GM12873 (cell line): ENCODE data around the gene TELO2.

Source experiments
- TF ChIP-seq, protein P1 (sequence below): IDR thresholded peaks from 2 replicates; pipeline ENCODE4 v1.5.1; 2012; ENCODE audit warnings: low read depth, mild to moderate bottlenecking, moderate library complexity, low read length, control low read depth; ENCODE audit not compliant: insufficient read depth; ENCODE audit errors: missing control alignments

TELO2 gene

DNA sequence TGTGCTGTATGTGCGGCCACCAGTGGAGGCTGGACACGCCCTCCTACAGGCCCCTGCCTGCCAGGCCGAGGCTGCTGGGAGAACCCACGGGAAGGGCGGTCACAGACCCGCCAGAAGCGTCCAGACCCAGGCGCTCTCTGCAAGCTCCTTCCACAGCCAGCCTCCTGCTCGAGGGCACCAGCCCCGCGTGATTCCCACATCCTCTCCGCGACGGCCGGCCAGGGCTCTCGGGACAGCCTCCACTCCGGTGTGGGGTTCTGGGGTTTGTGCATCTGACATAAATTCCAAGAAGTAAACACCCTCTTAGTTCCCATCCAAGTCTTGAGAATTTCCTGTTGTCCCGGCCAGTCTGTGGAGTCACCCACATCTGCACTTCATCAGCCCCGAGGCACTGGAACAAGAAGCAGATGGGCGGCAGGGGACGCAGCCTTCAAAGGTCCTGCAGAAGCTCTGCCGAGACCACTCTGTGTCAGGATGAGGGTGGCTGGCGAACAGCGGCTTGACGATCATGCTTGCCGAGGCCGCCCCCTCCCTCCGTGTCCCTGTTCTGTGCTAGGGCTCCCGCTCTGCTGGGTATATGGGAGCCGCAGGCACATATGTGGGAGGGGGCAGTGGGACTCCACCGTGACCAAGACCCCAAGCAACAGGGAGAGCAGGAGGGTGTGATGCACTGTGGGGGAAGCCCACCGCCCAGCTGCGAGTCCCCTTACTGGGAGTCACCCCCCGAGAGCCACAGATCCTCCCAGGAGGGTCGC, 37.9 kb downstream of the TELO2 start:
- TF ChIP-seq, protein P1, sequence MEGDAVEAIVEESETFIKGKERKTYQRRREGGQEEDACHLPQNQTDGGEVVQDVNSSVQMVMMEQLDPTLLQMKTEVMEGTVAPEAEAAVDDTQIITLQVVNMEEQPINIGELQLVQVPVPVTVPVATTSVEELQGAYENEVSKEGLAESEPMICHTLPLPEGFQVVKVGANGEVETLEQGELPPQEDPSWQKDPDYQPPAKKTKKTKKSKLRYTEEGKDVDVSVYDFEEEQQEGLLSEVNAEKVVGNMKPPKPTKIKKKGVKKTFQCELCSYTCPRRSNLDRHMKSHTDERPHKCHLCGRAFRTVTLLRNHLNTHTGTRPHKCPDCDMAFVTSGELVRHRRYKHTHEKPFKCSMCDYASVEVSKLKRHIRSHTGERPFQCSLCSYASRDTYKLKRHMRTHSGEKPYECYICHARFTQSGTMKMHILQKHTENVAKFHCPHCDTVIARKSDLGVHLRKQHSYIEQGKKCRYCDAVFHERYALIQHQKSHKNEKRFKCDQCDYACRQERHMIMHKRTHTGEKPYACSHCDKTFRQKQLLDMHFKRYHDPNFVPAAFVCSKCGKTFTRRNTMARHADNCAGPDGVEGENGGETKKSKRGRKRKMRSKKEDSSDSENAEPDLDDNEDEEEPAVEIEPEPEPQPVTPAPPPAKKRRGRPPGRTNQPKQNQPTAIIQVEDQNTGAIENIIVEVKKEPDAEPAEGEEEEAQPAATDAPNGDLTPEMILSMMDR: no peak

DNA sequence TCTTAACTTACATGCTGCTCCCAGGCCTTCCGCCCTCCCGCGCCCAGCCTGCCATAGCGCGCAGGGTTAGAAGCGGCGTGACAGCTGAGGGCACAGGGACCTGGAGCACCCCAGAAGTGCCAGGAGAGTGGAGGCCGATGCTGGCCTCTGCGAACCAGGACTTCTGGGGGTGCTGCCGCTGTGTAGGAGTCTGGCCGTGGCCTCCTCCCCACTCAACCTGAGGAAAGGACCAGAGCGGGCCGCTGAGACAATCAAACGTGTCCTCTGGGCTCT, 38.4 kb downstream of the TELO2 start:
- TF ChIP-seq, protein P1: no peak

DNA sequence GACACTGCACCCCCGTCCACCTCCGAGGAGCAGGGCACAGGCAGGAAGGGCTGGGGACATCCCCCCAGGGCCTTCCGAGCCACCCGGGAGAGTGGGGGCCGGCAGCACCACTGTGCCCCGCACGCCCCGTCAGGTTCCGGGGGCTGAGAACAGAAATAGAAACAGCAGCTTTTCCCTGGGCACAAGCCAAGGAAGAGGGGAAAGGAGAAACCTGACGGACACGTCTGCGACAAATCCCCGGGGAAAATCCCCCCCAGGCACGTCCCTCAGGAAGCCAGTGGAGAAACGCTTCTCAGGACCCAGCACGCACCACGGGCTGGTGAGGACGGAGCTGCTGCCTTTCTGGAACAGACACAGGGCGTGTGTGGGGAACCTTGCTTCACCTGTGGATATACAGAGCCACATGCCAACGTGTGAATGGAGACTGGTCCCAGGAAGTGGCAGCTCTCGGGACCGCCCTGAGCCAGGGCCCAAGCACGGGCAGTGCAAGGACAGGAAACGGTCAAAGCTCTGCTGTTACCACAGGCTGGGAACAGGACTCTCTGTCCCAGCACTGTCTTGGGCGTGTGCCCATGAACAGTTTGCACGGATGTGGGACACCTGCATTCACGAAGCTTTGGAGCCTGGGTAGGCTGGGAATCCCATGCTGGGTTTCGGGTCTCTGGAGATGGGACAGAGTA, 39.1 kb downstream of the TELO2 start:
- TF ChIP-seq, protein P1: no peak

DNA sequence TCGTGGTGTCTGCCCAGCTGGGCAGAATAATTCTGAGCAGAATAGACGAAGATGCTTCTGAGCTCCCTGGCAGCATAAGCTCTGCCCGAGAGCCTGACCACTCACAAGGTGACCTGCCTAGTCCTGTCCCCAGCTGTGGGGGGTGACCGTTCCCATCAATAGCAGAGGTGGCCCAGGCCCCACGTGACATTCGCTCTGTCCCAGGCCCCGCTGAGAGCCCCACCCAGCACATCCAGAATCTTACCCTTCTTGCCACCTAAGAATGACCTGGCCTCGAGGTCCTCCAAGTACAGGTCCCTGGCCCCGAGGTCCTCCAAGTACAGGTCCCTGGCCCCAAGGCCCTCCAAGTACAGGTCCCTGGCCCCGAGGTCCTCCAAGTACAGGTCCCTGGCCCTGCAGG, 39.6 kb downstream of the TELO2 start:
- TF ChIP-seq, protein P1: no peak

DNA sequence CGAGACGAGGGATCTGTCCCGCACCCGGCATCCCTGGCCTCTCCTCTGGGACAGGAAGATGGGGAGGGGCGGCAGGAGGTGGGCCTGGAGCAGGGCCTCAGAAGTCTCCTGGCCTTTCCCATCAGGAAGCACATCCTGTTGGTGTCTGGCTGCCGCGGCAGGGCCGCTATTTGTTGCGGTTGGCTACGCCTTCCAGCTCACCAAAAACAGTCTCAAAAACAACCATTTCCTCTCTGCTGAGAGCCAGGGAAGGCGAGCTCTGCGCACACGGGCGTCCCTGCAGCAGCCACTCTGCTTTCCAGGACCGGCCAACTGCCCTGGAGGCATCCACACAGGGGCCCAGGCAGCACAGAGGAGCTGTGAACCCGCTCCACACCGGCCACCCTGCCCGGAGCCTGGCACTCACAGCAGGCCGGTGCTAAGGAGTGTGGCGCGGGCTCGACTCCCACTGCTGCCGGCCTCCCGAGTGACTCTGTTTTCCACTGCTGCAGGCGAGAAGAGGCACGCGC, 40.3 kb downstream of the TELO2 start, which contains the start of gene TMEM204:
TMEM204 (plus strand) TSS at position 224 of the 509 bp plus-strand sequence. CDS start 610 bp downstream, outside the sequence.
- TF ChIP-seq, protein P1: no peak

DNA sequence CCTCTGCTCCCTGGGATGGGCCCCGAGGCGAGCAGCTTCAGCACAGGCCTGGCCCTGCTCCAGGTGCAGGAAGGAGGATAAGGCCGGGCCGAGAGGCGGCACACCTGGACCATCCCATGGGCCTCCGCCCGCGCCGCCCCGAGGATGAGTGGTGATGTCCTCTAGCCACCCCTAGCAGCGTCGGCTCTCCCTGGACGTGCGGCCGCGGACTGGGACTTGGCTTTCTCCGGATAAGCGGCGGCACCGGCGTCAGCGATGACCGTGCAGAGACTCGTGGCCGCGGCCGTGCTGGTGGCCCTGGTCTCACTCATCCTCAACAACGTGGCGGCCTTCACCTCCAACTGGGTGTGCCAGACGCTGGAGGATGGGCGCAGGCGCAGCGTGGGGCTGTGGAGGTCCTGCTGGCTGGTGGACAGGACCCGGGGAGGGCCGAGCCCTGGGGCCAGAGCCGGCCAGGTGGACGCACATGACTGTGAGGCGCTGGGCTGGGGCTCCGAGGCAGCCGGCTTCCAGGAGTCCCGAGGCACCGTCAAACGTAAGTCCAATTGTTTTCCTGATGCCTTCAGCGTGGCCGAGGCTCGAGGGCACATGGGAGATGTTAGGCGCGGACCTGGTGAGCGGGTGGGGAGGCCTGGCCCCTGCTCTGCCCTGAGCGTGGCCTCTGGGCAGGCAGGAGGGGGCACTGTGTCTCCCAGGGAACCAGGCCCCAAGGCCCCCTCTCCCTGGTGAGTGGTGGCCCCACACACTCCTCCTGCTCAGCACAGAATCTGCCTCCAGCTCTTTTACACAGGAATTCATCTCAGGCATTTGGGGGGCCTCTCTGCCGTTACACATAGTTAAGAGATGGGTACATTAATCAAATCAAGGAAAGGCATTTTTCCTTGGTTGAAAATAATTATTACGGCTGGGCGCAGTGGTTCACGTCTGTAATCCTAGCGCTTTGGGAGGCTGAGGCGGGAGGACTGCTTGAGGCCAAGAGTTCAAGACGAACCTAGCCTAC, 41.2 kb downstream of the TELO2 start:
- TF ChIP-seq, protein P1: no peak
